OCI-LY7 (cell line): Measurements from ENCODE around the gene EIF5B. TPM values are rescaled to one million over a fixed set of nuclear protein-coding genes. Genes with fewer than 3 reads are reported as not detected.

Source experiments
- BruUV-seq: library from RNA; stranded (reverse); fragments of 400-500 nt; replicated peaks from 2 replicates; lab custom pipeline; 2021; lab: Mats Ljungman, UMichigan
- CTCF ChIA-PET: fragments of 300-600 bp; sonication (Branson Sonifier 250); formaldehyde crosslinking; loops from one replicate; lab custom pipeline; 2022; ENCODE audit warnings: antibody characterized with exemption; ENCODE audit not compliant: unreplicated experiment; lab: Charles Lee
- POLR2A ChIA-PET: fragments of 300-600 bp; sonication (Branson Sonifier 250); formaldehyde crosslinking; loops from one replicate; lab custom pipeline; 2022; ENCODE audit warnings: antibody characterized with exemption; lab: Charles Lee
- DNase-seq: peaks from one replicate; pipeline ENCODE4 v3.0.0-alpha.2; 2015; ENCODE audit warnings: low spot score
- H2AFZ ChIP-seq: fragments of 200-600 bp; sonication (generic), shearing (Covaris generic); 2 replicates; pipeline ENCODE4 v1.6.1; 2014; ENCODE audit warnings: mild to moderate bottlenecking, antibody characterized with exemption, low read length, moderate library complexity
- H3K27ac ChIP-seq: fragments of 200-600 bp; sonication (generic); 2 replicates; pipeline ENCODE4 v1.5.1; 2014; ENCODE audit warnings: mixed run types, low read depth, mild to moderate bottlenecking, moderate library complexity, low read length, inconsistent platforms; ENCODE audit not compliant: poor library complexity, severe bottlenecking
- H3K36me3 ChIP-seq: fragments of 200-600 bp; sonication (generic); 2 replicates; pipeline ENCODE4 v1.6.1; 2014; ENCODE audit warnings: mild to moderate bottlenecking, antibody characterized with exemption, low read length, moderate library complexity, mixed read lengths; ENCODE audit not compliant: insufficient read depth
- H3K4me1 ChIP-seq: fragments of 200-600 bp; sonication (generic); 2 replicates; pipeline ENCODE4 v1.5.1; 2014; ENCODE audit warnings: mild to moderate bottlenecking, low read length; ENCODE audit not compliant: insufficient read depth, poor library complexity, severe bottlenecking
- H3K4me2 ChIP-seq: fragments of 200-600 bp; sonication (generic); 2 replicates; pipeline ENCODE4 v1.6.1; 2014; ENCODE audit warnings: mild to moderate bottlenecking, low read length
- H3K4me3 ChIP-seq: fragments of 200-600 bp; sonication (generic); 2 replicates; pipeline ENCODE4 v1.5.1; 2014; ENCODE audit warnings: mild to moderate bottlenecking, low read depth, low read length; ENCODE audit not compliant: poor library complexity, severe bottlenecking
- H3K79me2 ChIP-seq: fragments of 200-600 bp; sonication (generic); 2 replicates; pipeline ENCODE4 v1.6.1; 2016; ENCODE audit warnings: low read depth, mild to moderate bottlenecking, low read length, moderate library complexity, mixed read lengths; ENCODE audit not compliant: insufficient read depth
- H3K9me2 ChIP-seq: fragments of 200-600 bp; sonication (generic); 2 replicates; pipeline ENCODE4 v1.6.1; 2016; ENCODE audit warnings: mild to moderate bottlenecking, low read length, mixed read lengths; ENCODE audit not compliant: insufficient read depth
- H3K9me3 ChIP-seq: fragments of 200-600 bp; sonication (generic); 2 replicates; pipeline ENCODE4 v1.6.1; 2014; ENCODE audit warnings: mild to moderate bottlenecking, mixed run types, low read length, mixed read lengths
- H4K20me1 ChIP-seq: fragments of 200-600 bp; sonication (generic); 2 replicates; pipeline ENCODE4 v1.6.1; 2014; ENCODE audit warnings: mild to moderate bottlenecking, antibody characterized with exemption, low read length, moderate library complexity, mixed read lengths; ENCODE audit not compliant: insufficient read depth
- CTCF ChIP-seq: fragments of 200-600 bp; sonication (generic); conservative IDR thresholded peaks from 2 replicates; pipeline ENCODE4 v1.5.1; 2014; ENCODE audit warnings: mild to moderate bottlenecking, antibody characterized with exemption, low read length, moderate library complexity, mixed read lengths
- EZH2phosphoT487 ChIP-seq: fragments of 200-600 bp; sonication (generic); IDR thresholded peaks from 2 replicates; pipeline ENCODE4 v1.6.1; 2018; ENCODE audit warnings: low read depth, borderline replicate concordance, mild to moderate bottlenecking, mixed run types, antibody characterized with exemption, low read length, moderate library complexity, mixed read lengths
- intact Hi-C: fragments of 100-400 bp; cut with micrococcal nuclease; formaldehyde crosslinking; loops from one replicate; pipeline ENCODE4 v1.10.0; 2022; ENCODE audit not compliant: unreplicated experiment
- total RNA-seq, 2 experiments: library from RNA; depleted of rRNA in 1 of 2; stranded (reverse); fragments of >200 nt in 1 of 2; shearing (Covaris generic) in 1 of 2; gene quantifications; 2 replicates each; pipeline ENCODE4 v1.2.3, GENCODE V29; 2014 to 2022

Gene EIF5B
- total RNA-seq, 2 experiments from 2014 or later = 28.7 to 53.1 TPM

- no peak overlapping the region for H2AFZ ChIP-seq
- no peaks in the 10 kb centered on the region for H3K4me1 ChIP-seq
- no peak overlapping the region for H3K27ac ChIP-seq
- POLR2A ChIA-PET = no interaction called here
- TF ChIP-seq EZH2phosphoT487 = no peak
- TF ChIP-seq CTCF = no peak
- H3K9me2 ChIP-seq = no peaks in the 10 kb centered on the region
- peaks cover 71% of the 10 kb centered on the region for H3K36me3 ChIP-seq
- no peak overlapping the region for H3K4me3 ChIP-seq
- H3K4me2 ChIP-seq = no peak overlapping the region
- CTCF ChIA-PET = no interaction called here
- H3K9me3 ChIP-seq = no peaks in the 10 kb centered on the region
- BruUV-seq = TSS peak; percentile 61
- no peaks in the 10 kb centered on the region; the same call in 1 of the 2 replicates for H4K20me1 ChIP-seq
- intact Hi-C loops = no loop called here
- no peak for DNase-seq
- no peaks in the 10 kb centered on the region for H3K79me2 ChIP-seq
Measured at GRCh38 chr2:99389946-99390345, 52.8 kb downstream of the EIF5B start.

- Histone ChIP-seq H3K79me2 (no peaks in the 10 kb centered on the region), H3K36me3 (peaks cover 97% of the 10 kb centered on the region), H3K9me2 (no peaks in the 10 kb centered on the region), H2AFZ (no peak overlapping the region), H3K4me1 (no peaks in the 10 kb centered on the region), H4K20me1 (no peaks in the 10 kb centered on the region), H3K4me2 (no peak overlapping the region), H3K27ac (no peak overlapping the region), H3K4me3 (no peak overlapping the region), H3K9me3 (no peaks in the 10 kb centered on the region)
- intact Hi-C loops = no loop called here
- ChIA-PET POLR2A (interaction anchor here (0.6 kb wide), 1 partner anchor 943 kb away, joined by 3 read pairs; no protein-coding TSS in a partner anchor), CTCF (no interaction called here)
- TF ChIP-seq EZH2phosphoT487 = no peak
- no peak for TF ChIP-seq CTCF
- DNase-seq = no peak
- no TSS peak for BruUV-seq
Measured at GRCh38 chr2:99395589-99396130, 58.5 kb downstream of the EIF5B start.

GRCh38 chr2:99397266-99397920, 60.2 kb downstream of the EIF5B start:
- BruUV-seq = no TSS peak

More at GRCh38 chr2:99397266-99397920, 60.2 kb downstream of the EIF5B start:
- Histone ChIP-seq H3K4me2 (no peak overlapping the region), H3K36me3 (peaks cover 99% of the 10 kb centered on the region), H4K20me1 (no peaks in the 10 kb centered on the region), H3K27ac (no peak overlapping the region), H3K4me3 (no peak overlapping the region), H3K9me2 (no peaks in the 10 kb centered on the region), H3K9me3 (no peaks in the 10 kb centered on the region), H2AFZ (no peak overlapping the region), H3K79me2 (no peaks in the 10 kb centered on the region), H3K4me1 (no peaks in the 10 kb centered on the region)
- no peak for DNase-seq
- no peak for TF ChIP-seq EZH2phosphoT487
- no peak for TF ChIP-seq CTCF
- CTCF ChIA-PET = no interaction called here
- POLR2A ChIA-PET = no interaction called here
- intact Hi-C loops = no loop called here
